OCI-LY1 (cell line): ENCODE measurements around the gene TRIM10.

Source experiments
- H2AFZ ChIP-seq: fragments of 200-600 bp; sonication (generic), shearing (Covaris generic); 2 replicates; pipeline ENCODE4 v1.6.0; 2014; ENCODE audit warnings: antibody characterized with exemption, mild to moderate bottlenecking, low read length
- H3F3A ChIP-seq: fragments of 200-600 bp; sonication (generic), shearing (Covaris generic); 2 replicates; pipeline ENCODE4 v1.6.0; 2014; ENCODE audit warnings: mild to moderate bottlenecking, antibody characterized with exemption, low read length, moderate library complexity; ENCODE audit not compliant: insufficient read depth
- H3K27ac ChIP-seq: fragments of 200-600 bp; sonication (generic); 2 replicates; pipeline ENCODE4 v1.5.1; 2014; ENCODE audit warnings: low read length, mixed run types, mild to moderate bottlenecking, low read depth; ENCODE audit not compliant: poor library complexity, severe bottlenecking
- H3K27me3 ChIP-seq: fragments of 200-600 bp; sonication (generic); 2 replicates; pipeline ENCODE4 v1.6.0; 2014; ENCODE audit warnings: antibody characterized with exemption, mild to moderate bottlenecking, low read length, moderate library complexity; ENCODE audit not compliant: insufficient read depth
- H3K36me3 ChIP-seq: fragments of 200-600 bp; sonication (generic); 2 replicates; pipeline ENCODE4 v1.6.1; 2014; ENCODE audit warnings: mild to moderate bottlenecking, antibody characterized with exemption, low read length, moderate library complexity, mixed read lengths; ENCODE audit not compliant: insufficient read depth
- H3K4me1 ChIP-seq: fragments of 200-600 bp; sonication (generic); 2 replicates; pipeline ENCODE4 v1.5.1; 2014; ENCODE audit warnings: mild to moderate bottlenecking, low read length, moderate library complexity; ENCODE audit not compliant: insufficient read depth, severe bottlenecking
- H3K4me2 ChIP-seq: fragments of 200-600 bp; sonication (generic), shearing (Covaris generic); 2 replicates; pipeline ENCODE4 v1.6.1; 2014; ENCODE audit warnings: low read length
- H3K4me3 ChIP-seq: fragments of 200-600 bp; sonication (generic); 2 replicates; pipeline ENCODE4 v1.5.1; 2014; ENCODE audit warnings: low read length, low read depth, mild to moderate bottlenecking, mixed read lengths; ENCODE audit not compliant: poor library complexity, severe bottlenecking
- H3K79me2 ChIP-seq: fragments of 200-600 bp; shearing (Covaris generic); 2 replicates; pipeline ENCODE4 v1.6.1; 2016; ENCODE audit warnings: mixed run types, low read length, mixed read lengths; ENCODE audit not compliant: insufficient read depth
- H3K9ac ChIP-seq: fragments of 200-600 bp; sonication (generic), shearing (Covaris generic); 2 replicates; pipeline ENCODE4 v1.6.1; 2014; ENCODE audit warnings: mild to moderate bottlenecking, low read length, mixed read lengths
- H3K9me2 ChIP-seq: fragments of 200-600 bp; sonication (generic), shearing (Covaris generic); 2 replicates; pipeline ENCODE4 v1.6.1; 2014; ENCODE audit warnings: low read depth, mild to moderate bottlenecking, low read length, mixed read lengths
- H3K9me3 ChIP-seq: fragments of 200-600 bp; shearing (Covaris generic); 2 replicates; pipeline ENCODE4 v1.6.1; 2014; ENCODE audit warnings: low read length, mixed read lengths
- H4K20me1 ChIP-seq: fragments of 200-600 bp; sonication (generic), shearing (Covaris generic); 2 replicates; pipeline ENCODE4 v1.6.0; 2016; ENCODE audit warnings: mild to moderate bottlenecking, low read length; ENCODE audit not compliant: insufficient read depth
- EZH2 ChIP-seq: fragments of 200-600 bp; sonication (generic), shearing (Covaris generic); IDR thresholded peaks from 2 replicates; pipeline ENCODE4 v1.8.0; 2017; ENCODE audit warnings: borderline replicate concordance, mixed run types, mild to moderate bottlenecking, antibody characterized with exemption, low read length, moderate library complexity, mixed read lengths
- TF ChIP-seq, protein P1 (sequence below): fragments of 200-600 bp; sonication (generic), shearing (Covaris generic); IDR thresholded peaks from 2 replicates; pipeline ENCODE4 v1.5.1; 2017; ENCODE audit warnings: mild to moderate bottlenecking, antibody characterized with exemption, low read length, moderate library complexity, mixed read lengths

The TRIM10 gene

DNA sequence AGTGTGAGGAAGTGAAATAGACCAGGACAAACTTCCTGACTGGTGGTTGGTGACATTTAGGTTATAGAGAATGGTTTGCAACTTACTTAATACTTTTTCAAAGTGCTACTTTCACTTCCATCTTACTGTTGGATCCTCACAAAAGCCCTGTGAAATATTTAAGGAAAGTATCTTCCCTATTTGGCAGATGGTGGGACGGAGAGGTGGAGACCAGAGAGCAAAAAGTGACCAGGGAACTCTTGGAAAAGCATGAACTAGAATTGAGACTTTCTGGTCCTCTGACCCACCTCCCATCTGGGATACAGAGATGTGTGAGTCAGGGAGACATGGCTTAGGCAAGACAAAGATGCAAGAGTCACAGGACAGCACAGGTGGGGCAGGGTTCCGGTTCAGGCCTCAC is 3.0 kb downstream of the TRIM10 start:
- Histone ChIP-seq H3K79me2 (no peaks in the 10 kb centered on the region), H2AFZ (no peak overlapping the region), H3K36me3 (no peaks in the 10 kb centered on the region), H3K4me1 (no peaks in the 10 kb centered on the region), H4K20me1 (no peaks in the 10 kb centered on the region), H3K9ac (no peak overlapping the region), H3K4me2 (no peak overlapping the region), H3K9me2 (no peaks in the 10 kb centered on the region), H3K27me3 (peaks cover 4% of the 10 kb centered on the region), H3K9me3 (no peaks in the 10 kb centered on the region), H3K27ac (no peak overlapping the region), H3K4me3 (no peak overlapping the region), H3F3A (no peaks in the 10 kb centered on the region)
- TF ChIP-seq, protein P1, sequence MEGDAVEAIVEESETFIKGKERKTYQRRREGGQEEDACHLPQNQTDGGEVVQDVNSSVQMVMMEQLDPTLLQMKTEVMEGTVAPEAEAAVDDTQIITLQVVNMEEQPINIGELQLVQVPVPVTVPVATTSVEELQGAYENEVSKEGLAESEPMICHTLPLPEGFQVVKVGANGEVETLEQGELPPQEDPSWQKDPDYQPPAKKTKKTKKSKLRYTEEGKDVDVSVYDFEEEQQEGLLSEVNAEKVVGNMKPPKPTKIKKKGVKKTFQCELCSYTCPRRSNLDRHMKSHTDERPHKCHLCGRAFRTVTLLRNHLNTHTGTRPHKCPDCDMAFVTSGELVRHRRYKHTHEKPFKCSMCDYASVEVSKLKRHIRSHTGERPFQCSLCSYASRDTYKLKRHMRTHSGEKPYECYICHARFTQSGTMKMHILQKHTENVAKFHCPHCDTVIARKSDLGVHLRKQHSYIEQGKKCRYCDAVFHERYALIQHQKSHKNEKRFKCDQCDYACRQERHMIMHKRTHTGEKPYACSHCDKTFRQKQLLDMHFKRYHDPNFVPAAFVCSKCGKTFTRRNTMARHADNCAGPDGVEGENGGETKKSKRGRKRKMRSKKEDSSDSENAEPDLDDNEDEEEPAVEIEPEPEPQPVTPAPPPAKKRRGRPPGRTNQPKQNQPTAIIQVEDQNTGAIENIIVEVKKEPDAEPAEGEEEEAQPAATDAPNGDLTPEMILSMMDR: no peak
- no peak for TF ChIP-seq EZH2

DNA sequence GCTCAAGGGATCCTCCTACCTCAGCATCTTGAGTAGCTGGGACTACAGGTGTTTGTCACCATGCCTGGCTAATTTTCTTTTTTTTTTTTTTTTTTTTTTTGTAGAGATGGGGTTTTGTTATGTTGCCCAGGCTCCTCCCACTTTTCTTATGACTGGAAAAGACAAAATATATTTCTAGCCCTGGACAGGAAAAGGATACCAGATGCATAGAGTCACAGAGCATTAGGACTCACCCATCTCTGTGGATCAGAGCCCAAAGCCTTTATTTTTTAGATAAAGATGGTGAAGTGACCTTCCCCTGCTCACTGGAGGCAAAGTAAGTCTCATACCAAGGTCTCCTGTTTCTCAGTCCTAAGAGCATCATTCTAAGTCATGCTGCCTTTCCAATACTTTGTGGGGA is 3.4 kb downstream of the TRIM10 start:
- Histone ChIP-seq H3K9me3 (no peaks in the 10 kb centered on the region), H3K27ac (no peak overlapping the region), H4K20me1 (no peaks in the 10 kb centered on the region), H3F3A (no peaks in the 10 kb centered on the region), H3K9me2 (no peaks in the 10 kb centered on the region), H3K79me2 (no peaks in the 10 kb centered on the region), H3K27me3 (peaks cover 4% of the 10 kb centered on the region), H3K4me2 (no peak overlapping the region), H3K36me3 (no peaks in the 10 kb centered on the region), H3K9ac (no peak overlapping the region), H2AFZ (no peak overlapping the region), H3K4me1 (no peaks in the 10 kb centered on the region), H3K4me3 (no peak overlapping the region)
- TF ChIP-seq, protein P1: no peak
- no peak for TF ChIP-seq EZH2

DNA sequence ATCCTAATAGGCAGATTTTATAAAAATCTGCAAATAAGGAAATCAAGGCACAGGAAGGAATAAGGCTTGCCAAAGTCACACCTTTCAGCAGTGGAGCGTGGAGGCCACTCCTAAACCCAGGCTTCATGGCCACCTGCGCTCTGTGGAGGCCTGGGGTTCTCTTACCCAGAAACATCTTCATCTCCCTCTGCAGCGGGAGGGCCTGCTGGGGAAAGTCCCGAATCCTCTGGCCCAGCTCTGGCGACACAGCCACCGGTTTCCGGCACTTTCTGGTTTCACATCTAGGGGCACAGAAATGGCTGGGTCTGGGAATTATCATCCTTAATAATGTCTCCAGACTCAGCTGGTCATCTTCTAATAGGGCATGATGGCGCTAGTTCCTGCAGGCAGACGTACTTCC is 4.2 kb downstream of the TRIM10 start:
- no peak overlapping the region for H2AFZ ChIP-seq
- no peak overlapping the region for H3K4me3 ChIP-seq
- H3F3A ChIP-seq: no peaks in the 10 kb centered on the region
- H3K9me3 ChIP-seq: no peaks in the 10 kb centered on the region
- H3K9ac ChIP-seq: no peak overlapping the region
- no peaks in the 10 kb centered on the region for H3K4me1 ChIP-seq
- no peaks in the 10 kb centered on the region for H4K20me1 ChIP-seq
- no peaks in the 10 kb centered on the region for H3K79me2 ChIP-seq
- H3K4me2 ChIP-seq: no peak overlapping the region
- TF ChIP-seq, protein P1: no peak
- no peak for TF ChIP-seq EZH2
- H3K9me2 ChIP-seq: no peaks in the 10 kb centered on the region
- no peaks in the 10 kb centered on the region for H3K36me3 ChIP-seq
- no peak overlapping the region for H3K27ac ChIP-seq
- H3K27me3 ChIP-seq: peaks cover 4% of the 10 kb centered on the region
